GM21381 (cell line): ENCODE results near the gene SMARCB1.

ENCODE experiments used
- ATAC-seq: cut with Tn5 transposase; IDR thresholded peaks from one replicate; pipeline ENCODE4 v1.9.1; 2021; ENCODE audit warnings: mild to moderate bottlenecking, moderate library complexity; ENCODE audit not compliant: unreplicated experiment

The SMARCB1 gene

GRCh38 chr22:23828800-23829680, 42.3 kb downstream of the SMARCB1 start:
- ATAC-seq = no peak

- no peak for ATAC-seq
These were observed 43.1 kb downstream of the SMARCB1 start for GRCh38 chr22:23829845-23830372.

- no peak for ATAC-seq
These were observed 44.5 kb downstream of the SMARCB1 start for GRCh38 chr22:23831261-23831660.

GRCh38 chr22:23831781-23832180, 45.0 kb downstream of the SMARCB1 start:
- no peak for ATAC-seq

- no peak for ATAC-seq
These were observed 45.7 kb downstream of the SMARCB1 start for GRCh38 chr22:23832226-23833016.

GRCh38 chr22:23833017-23833751, 46.4 kb downstream of the SMARCB1 start:
- no peak for ATAC-seq

- no peak for ATAC-seq
These were observed 47.1 kb downstream of the SMARCB1 start for GRCh38 chr22:23833911-23834317.

- no peak for ATAC-seq
These were observed 47.6 kb downstream of the SMARCB1 start for GRCh38 chr22:23834406-23834792.

- ATAC-seq = no peak
These were observed 48.2 kb downstream of the SMARCB1 start for GRCh38 chr22:23834793-23835483.

GRCh38 chr22:23835484-23836144, 48.8 kb downstream of the SMARCB1 start:
- no peak for ATAC-seq

- ATAC-seq = no peak
These were observed 49.5 kb downstream of the SMARCB1 start for GRCh38 chr22:23836281-23836680.

- ATAC-seq = no peak
These were observed 50.1 kb downstream of the SMARCB1 start for GRCh38 chr22:23836692-23837495.

- no peak for ATAC-seq
These were observed 50.7 kb downstream of the SMARCB1 start for GRCh38 chr22:23837496-23837859.

GRCh38 chr22:23837911-23838680, 51.3 kb downstream of the SMARCB1 start:
- ATAC-seq = peak; percentile 3

- peak; percentile 83 for ATAC-seq
These were observed 52.1 kb downstream of the SMARCB1 start, which contains the start of gene DERL3 for GRCh38 chr22:23838681-23839468. Gene DERL3 (minus strand): TSS chr22:23839006. CDS start chr22:23838987, 19 bp downstream.

GRCh38 chr22:23840026-23840425, 53.3 kb downstream of the SMARCB1 start:
- no peak for ATAC-seq

GRCh38 chr22:23841292-23841691, 54.5 kb downstream of the SMARCB1 start:
- ATAC-seq = no peak
